Measurements from ENCODE around the gene CTSW. TPM values are rescaled to one million over a fixed set of nuclear protein-coding genes. Genes with fewer than 3 reads are reported as not detected.
A peak's percentile ranks its signal among the peaks of the same experiment; 100 is the strongest.

The CTSW gene
- polyA plus RNA-seq, 2 of the 4 experiments (the other 2 are of a cell fraction), result not detected

DNA sequence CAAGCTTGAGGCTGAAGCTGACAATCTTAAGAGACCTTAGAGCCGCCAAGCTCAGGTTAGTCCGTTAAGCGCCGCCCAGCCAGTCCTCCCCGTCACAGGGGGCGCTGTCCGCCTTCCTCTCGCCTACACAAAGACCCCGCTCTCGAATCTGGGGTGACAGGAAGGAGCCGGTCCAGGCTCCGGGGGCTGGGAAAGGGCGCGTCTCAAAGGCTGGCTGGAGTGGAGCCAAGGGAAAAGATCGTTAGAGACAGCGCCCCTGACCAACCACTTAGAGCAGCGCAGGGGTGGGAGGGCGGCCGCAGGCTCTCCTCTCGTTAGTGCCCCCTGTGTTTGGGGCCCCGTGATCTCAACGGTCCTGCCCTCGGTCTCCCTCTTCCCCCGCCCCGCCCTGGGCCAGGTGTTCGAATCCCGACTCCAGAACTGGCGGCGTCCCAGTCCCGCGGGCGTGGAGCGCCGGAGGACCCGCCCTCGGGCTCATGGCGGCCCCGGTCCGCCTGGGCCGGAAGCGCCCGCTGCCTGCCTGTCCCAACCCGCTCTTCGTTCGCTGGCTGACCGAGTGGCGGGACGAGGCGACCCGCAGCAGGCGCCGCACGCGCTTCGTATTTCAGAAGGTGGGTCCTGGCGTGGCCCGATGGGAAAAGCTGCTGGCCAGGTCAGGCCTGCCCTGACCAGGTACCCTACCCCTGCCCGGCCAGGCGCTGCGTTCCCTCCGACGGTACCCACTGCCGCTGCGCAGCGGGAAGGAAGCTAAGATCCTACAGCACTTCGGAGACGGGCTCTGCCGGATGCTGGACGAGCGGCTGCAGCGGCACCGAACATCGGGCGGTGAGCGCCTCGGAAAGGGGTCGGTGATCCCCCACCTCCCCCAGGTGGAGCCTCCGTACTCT lies 19.1 kb upstream of the CTSW start, which contains the start of gene MUS81:
TSS of gene MUS81 (plus strand) at position 156 of the 887 bp plus-strand sequence. CDS start at position 477, 321 bp downstream.
- ATAC-seq (peak; percentile 40 to 74), FAIRE-seq (no peak), DNase-seq (ENCODE audit: low read depth in 1 of 2, low spot score in 1 of 2) (peak; percentile 97 to 99)
- TF ChIP-seq, protein P1, sequence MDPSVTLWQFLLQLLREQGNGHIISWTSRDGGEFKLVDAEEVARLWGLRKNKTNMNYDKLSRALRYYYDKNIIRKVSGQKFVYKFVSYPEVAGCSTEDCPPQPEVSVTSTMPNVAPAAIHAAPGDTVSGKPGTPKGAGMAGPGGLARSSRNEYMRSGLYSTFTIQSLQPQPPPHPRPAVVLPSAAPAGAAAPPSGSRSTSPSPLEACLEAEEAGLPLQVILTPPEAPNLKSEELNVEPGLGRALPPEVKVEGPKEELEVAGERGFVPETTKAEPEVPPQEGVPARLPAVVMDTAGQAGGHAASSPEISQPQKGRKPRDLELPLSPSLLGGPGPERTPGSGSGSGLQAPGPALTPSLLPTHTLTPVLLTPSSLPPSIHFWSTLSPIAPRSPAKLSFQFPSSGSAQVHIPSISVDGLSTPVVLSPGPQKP (IDR thresholded peaks at IDR 0.05; ENCODE audit: low read depth, low read length), result no peak
- TF ChIP-seq, protein P2, sequence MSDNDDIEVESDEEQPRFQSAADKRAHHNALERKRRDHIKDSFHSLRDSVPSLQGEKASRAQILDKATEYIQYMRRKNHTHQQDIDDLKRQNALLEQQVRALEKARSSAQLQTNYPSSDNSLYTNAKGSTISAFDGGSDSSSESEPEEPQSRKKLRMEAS (IDR thresholded peaks at IDR 0.05), result peak; percentile 63; the same call in 1 of the 2 replicates
- TF ChIP-seq BHLHE40 (IDR thresholded peaks at IDR 0.05; ENCODE audit: low read depth, low read length) (0 out of 2 replicates have a peak, but pooled peaks have one; percentile 10), JUN (IDR thresholded peaks at IDR 0.05) (peak; percentile 11 to 77; a peak in 4 of 5 replicates), KDM5A (IDR thresholded peaks at IDR 0.05) (no peak), TFCP2L1 (CRISPR knock-in tag; IDR thresholded peaks at IDR 0.05) (no peak), NFE2L2 (conservative IDR thresholded peaks at IDR 0.05; ENCODE audit: low read length) (no peak), SMC3 (IDR thresholded peaks at IDR 0.05) (no peak), EP300 (IDR thresholded peaks at IDR 0.05) (no peak), ZFP36 (IDR thresholded peaks at IDR 0.05; ENCODE audit: borderline replicate concordance, partially characterized antibody) (no peak), POLR2A (IDR thresholded peaks at IDR 0.05; ENCODE audit: low read length) (peak; percentile 63), MYC (IDR thresholded peaks at IDR 0.05; ENCODE audit: borderline replicate concordance, low read length) (peak; percentile 22; the same call in 1 of the 2 replicates), HOXB13 (CRISPR knock-in tag; IDR thresholded peaks at IDR 0.05; ENCODE audit: low read depth) (no peak), HEYL (CRISPR knock-in tag; IDR thresholded peaks at IDR 0.05) (no peak), PHF8 (IDR thresholded peaks at IDR 0.05; ENCODE audit: borderline replicate concordance, low read depth) (peak; percentile 75), MAZ (IDR thresholded peaks at IDR 0.05; ENCODE audit: borderline replicate concordance, low read depth, low read length) (peak; percentile 53; the same call in 1 of the 2 replicates), FOSL2 (IDR thresholded peaks at IDR 0.05) (no peak), FOSL2 (CRISPR knock-in tag; IDR thresholded peaks at IDR 0.05) (no peak), CBX2 (IDR thresholded peaks at IDR 0.05; ENCODE audit: borderline replicate concordance, low read depth) (no peak)
- TF ChIP-seq, protein P3, sequence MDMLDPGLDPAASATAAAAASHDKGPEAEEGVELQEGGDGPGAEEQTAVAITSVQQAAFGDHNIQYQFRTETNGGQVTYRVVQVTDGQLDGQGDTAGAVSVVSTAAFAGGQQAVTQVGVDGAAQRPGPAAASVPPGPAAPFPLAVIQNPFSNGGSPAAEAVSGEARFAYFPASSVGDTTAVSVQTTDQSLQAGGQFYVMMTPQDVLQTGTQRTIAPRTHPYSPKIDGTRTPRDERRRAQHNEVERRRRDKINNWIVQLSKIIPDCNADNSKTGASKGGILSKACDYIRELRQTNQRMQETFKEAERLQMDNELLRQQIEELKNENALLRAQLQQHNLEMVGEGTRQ (IDR thresholded peaks at IDR 0.05), result 0 out of 2 replicates have a peak, but pooled peaks have one; percentile 17
- TF ChIP-seq, protein P4, sequence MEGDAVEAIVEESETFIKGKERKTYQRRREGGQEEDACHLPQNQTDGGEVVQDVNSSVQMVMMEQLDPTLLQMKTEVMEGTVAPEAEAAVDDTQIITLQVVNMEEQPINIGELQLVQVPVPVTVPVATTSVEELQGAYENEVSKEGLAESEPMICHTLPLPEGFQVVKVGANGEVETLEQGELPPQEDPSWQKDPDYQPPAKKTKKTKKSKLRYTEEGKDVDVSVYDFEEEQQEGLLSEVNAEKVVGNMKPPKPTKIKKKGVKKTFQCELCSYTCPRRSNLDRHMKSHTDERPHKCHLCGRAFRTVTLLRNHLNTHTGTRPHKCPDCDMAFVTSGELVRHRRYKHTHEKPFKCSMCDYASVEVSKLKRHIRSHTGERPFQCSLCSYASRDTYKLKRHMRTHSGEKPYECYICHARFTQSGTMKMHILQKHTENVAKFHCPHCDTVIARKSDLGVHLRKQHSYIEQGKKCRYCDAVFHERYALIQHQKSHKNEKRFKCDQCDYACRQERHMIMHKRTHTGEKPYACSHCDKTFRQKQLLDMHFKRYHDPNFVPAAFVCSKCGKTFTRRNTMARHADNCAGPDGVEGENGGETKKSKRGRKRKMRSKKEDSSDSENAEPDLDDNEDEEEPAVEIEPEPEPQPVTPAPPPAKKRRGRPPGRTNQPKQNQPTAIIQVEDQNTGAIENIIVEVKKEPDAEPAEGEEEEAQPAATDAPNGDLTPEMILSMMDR (IDR thresholded peaks at IDR 0.05), result peak; percentile 85
- TF ChIP-seq, protein P5, sequence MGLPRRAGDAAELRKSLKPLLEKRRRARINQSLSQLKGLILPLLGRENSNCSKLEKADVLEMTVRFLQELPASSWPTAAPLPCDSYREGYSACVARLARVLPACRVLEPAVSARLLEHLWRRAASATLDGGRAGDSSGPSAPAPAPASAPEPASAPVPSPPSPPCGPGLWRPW (IDR thresholded peaks at IDR 0.05), result no peak
- TF ChIP-seq, protein P6, sequence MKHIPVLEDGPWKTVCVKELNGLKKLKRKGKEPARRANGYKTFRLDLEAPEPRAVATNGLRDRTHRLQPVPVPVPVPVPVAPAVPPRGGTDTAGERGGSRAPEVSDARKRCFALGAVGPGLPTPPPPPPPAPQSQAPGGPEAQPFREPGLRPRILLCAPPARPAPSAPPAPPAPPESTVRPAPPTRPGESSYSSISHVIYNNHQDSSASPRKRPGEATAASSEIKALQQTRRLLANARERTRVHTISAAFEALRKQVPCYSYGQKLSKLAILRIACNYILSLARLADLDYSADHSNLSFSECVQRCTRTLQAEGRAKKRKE (CRISPR knock-in tag; IDR thresholded peaks at IDR 0.05; ENCODE audit: low read depth), result no peak
- TF ChIP-seq, protein P7, sequence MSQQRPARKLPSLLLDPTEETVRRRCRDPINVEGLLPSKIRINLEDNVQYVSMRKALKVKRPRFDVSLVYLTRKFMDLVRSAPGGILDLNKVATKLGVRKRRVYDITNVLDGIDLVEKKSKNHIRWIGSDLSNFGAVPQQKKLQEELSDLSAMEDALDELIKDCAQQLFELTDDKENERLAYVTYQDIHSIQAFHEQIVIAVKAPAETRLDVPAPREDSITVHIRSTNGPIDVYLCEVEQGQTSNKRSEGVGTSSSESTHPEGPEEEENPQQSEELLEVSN (IDR thresholded peaks at IDR 0.05; ENCODE audit: borderline replicate concordance, low read depth), result no peak
- TF ChIP-seq, protein P8, sequence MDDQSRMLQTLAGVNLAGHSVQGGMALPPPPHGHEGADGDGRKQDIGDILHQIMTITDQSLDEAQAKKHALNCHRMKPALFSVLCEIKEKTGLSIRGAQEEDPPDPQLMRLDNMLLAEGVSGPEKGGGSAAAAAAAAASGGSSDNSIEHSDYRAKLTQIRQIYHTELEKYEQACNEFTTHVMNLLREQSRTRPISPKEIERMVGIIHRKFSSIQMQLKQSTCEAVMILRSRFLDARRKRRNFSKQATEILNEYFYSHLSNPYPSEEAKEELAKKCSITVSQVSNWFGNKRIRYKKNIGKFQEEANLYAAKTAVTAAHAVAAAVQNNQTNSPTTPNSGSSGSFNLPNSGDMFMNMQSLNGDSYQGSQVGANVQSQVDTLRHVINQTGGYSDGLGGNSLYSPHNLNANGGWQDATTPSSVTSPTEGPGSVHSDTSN (IDR thresholded peaks at IDR 0.05), result peak; percentile 54; the same call in 1 of the 2 replicates
- TF ChIP-seq, protein P9, sequence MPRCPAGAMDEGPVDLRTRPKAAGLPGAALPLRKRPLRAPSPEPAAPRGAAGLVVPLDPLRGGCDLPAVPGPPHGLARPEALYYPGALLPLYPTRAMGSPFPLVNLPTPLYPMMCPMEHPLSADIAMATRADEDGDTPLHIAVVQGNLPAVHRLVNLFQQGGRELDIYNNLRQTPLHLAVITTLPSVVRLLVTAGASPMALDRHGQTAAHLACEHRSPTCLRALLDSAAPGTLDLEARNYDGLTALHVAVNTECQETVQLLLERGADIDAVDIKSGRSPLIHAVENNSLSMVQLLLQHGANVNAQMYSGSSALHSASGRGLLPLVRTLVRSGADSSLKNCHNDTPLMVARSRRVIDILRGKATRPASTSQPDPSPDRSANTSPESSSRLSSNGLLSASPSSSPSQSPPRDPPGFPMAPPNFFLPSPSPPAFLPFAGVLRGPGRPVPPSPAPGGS (IDR thresholded peaks at IDR 0.05), result peak; percentile 63; the same call in 2 of the 3 replicates
- POLR2A ChIA-PET, result interaction anchor here (0.7 to 3.4 kb wide), 15 partner anchors 9 to 245 kb away, joined by 3 to 36 read pairs (median 8); partner anchors contain the start of genes AP5B1, CCDC85B, KAT5 and PCNX3
- H3K4me2 ChIP-seq, result peak within 1 kb of the TSS; percentile 87
- CTCF ChIA-PET, result interaction anchor here (0.6 to 7.6 kb wide), 52 partner anchors 9 to 419 kb away, joined by 3 to 195 read pairs (median 4); partner anchors contain the start of genes AP5B1, CCDC85B, CTSW and EFEMP2
- H3K9me3 ChIP-seq, result no peaks in the 10 kb centered on the region
- WGBS (ENCODE audit: missing lambda C conversion rate), result 2% methylated on average over 33 of the region's 78 CpGs
- H3K27ac ChIP-seq, result peak within 1 kb of the TSS; percentile 88 to 96
- H3K4me1 ChIP-seq, result peaks cover 18% of the 10 kb centered on the region
- H3K4me3 ChIP-seq, result peak within 1 kb of the TSS; percentile 70
